Retina (tissue), 1 donor: ENCODE measurements around the gene DACH1.
A peak's percentile ranks its signal among the peaks of the same experiment; 100 is the strongest.
"Not testable (repeated sequence)": the region's sequence is repeated elsewhere in the genome, so short reads cannot be mapped to it uniquely, and the experiment has no call there.

Source experiments
- DNase-seq: peaks from one replicate; pipeline ENCODE4 v3.0.0-alpha.2; 2016

The DACH1 gene

GRCh38 chr13:71867131-71867814, at the start of gene DACH1:
Gene DACH1 (minus strand): TSS chr13:71867204.
- peak; percentile 91 for DNase-seq

GRCh38 chr13:71913717-71914116, 46.7 kb upstream of the DACH1 start:
- DNase-seq = no peak

GRCh38 chr13:71912524-71912923, 45.5 kb upstream of the DACH1 start:
- DNase-seq = no peak

- DNase-seq = no peak
These were observed 39.4 kb upstream of the DACH1 start for GRCh38 chr13:71906448-71906847.

- DNase-seq = no peak
These were observed 35.7 kb upstream of the DACH1 start for GRCh38 chr13:71902676-71903075.

- not testable (repeated sequence) for DNase-seq
These were observed 26.5 kb upstream of the DACH1 start for GRCh38 chr13:71893506-71893905.

GRCh38 chr13:71886880-71887279, 19.9 kb upstream of the DACH1 start:
- DNase-seq = no peak

- DNase-seq = no peak
These were observed 15.1 kb upstream of the DACH1 start for GRCh38 chr13:71882120-71882519.

GRCh38 chr13:71880753-71881541, 13.9 kb upstream of the DACH1 start:
- DNase-seq = no peak

GRCh38 chr13:71879808-71880344, 12.9 kb upstream of the DACH1 start:
- no peak for DNase-seq

GRCh38 chr13:71879129-71879535, 12.1 kb upstream of the DACH1 start:
- peak; percentile 73 for DNase-seq

GRCh38 chr13:71877256-71877653, 10.3 kb upstream of the DACH1 start:
- DNase-seq = no peak

- DNase-seq = no peak
These were observed 9.7 kb upstream of the DACH1 start for GRCh38 chr13:71876648-71877255.

GRCh38 chr13:71875823-71876222, 8.8 kb upstream of the DACH1 start:
- no peak for DNase-seq

GRCh38 chr13:71874458-71874857, 7.5 kb upstream of the DACH1 start:
- DNase-seq = no peak

- DNase-seq = no peak
These were observed 6.6 kb upstream of the DACH1 start for GRCh38 chr13:71873418-71874247.

- no peak for DNase-seq
These were observed 4.8 kb upstream of the DACH1 start for GRCh38 chr13:71871844-71872243.

- no peak for DNase-seq
These were observed 4.3 kb upstream of the DACH1 start for GRCh38 chr13:71871176-71871754.

- DNase-seq = no peak
These were observed 3.1 kb upstream of the DACH1 start for GRCh38 chr13:71870100-71870499.

GRCh38 chr13:71869274-71869673, 2.3 kb upstream of the DACH1 start:
- DNase-seq = no peak

GRCh38 chr13:71866335-71867130, 471 bp downstream of the DACH1 start:
- peak; percentile 70 for DNase-seq
